HG03175 (cell line): ENCODE measurements around the gene CD300LD.
"Not testable (repeated sequence)": the region's sequence is repeated elsewhere in the genome, so short reads cannot be mapped to it uniquely, and the experiment has no call there.

Experiments
- ATAC-seq: cut with Tn5 transposase; IDR thresholded peaks from one replicate; pipeline ENCODE4 v1.9.1; 2021; ENCODE audit warnings: mild to moderate bottlenecking, moderate library complexity; ENCODE audit not compliant: unreplicated experiment

Gene CD300LD

DNA sequence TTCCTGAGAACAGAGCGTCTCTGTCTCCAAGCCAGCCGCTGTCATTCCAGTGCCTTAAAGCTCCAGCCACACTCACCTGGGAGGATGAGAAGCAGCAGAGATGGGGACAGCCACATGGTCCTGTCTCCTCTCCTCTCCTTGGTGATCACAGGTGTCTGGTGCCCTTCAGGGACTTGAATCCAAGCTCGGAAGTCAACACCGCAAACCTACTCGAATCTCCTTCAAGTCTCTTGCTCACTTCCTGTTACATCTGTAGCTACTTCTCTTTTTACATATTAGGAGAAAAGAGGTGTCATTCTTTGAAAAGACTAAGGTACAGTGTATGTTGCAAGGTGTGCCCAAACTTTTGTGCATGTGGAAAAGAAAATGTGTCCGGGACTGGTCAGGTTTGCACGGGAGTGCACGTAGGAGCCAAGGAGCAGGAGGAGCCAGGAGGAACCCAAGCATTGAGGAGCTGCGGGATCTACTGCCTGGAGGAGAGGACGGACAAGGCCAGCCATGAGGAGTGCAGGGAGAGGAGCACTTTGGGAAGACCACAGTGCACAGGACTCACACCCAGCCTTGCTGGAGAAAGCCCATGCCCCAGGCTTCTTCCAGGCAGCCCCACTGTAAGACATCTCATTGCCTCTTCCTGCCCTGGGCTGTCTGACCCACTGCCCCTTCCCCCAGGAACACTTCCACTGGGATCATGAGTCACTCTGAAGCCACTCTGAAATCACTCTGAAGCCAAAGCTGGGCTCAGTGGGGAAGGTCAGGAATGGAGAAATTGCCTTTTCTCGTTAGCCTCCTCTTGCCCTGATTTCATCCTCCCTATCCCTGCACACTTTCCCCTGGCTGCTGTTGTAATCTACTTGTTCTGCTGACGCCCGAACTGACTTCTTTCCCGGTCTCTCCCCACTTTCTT is at the start of gene CD300LD:
Gene CD300LD, minus strand, starts transcription at position 197 of the 904 bp plus-strand sequence. Its CDS starts 81 bp downstream, at position 116.
- ATAC-seq = no peak

GRCh38 chr17:74641224-74641957 is 49.3 kb upstream of the CD300LD start:
- ATAC-seq = no peak

DNA sequence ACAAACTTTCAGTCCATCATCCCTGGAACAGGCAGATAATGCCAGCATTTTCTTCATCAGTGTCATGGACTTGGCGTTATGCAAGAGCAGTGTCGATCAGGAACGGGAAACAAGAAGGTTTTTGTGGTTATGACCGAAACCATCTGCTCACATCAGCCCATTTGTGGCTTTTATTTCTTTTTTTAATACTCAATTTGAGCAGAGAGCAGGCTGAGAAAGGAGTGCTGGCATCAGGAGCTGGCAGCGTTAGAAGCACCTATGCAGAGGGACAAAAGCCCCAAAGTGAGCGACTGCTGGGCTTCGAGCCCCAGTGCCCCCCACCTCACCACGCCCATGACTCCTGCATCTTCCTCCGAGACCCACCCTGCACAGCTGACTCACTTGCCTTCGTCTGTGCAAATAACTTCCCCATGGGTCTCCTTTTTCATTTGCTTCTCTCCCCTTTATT is 47.6 kb upstream of the CD300LD start:
- no peak for ATAC-seq

DNA sequence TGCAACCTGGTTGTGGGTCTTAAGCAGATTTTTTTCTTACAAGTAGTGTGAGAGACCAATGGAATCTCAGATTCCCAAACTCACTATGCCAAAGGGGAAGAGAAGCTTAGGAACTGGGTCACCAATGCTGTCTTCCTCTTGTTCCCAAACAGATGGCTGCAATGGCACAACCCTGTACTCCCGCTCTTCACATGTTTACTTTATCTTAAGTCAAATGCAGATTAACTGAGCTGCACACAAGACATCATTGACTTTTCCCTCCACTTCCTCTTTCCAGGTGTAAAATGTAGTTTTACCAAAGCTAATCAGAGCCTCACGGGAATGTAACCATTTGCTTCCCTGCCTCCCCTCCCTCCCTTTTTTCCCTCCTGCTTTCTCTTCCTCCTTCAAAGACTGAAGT is 45.8 kb upstream of the CD300LD start:
- no peak for ATAC-seq

- ATAC-seq = no peak
Observed at GRCh38 chr17:74637265-74637664, 45.2 kb upstream of the CD300LD start.

DNA sequence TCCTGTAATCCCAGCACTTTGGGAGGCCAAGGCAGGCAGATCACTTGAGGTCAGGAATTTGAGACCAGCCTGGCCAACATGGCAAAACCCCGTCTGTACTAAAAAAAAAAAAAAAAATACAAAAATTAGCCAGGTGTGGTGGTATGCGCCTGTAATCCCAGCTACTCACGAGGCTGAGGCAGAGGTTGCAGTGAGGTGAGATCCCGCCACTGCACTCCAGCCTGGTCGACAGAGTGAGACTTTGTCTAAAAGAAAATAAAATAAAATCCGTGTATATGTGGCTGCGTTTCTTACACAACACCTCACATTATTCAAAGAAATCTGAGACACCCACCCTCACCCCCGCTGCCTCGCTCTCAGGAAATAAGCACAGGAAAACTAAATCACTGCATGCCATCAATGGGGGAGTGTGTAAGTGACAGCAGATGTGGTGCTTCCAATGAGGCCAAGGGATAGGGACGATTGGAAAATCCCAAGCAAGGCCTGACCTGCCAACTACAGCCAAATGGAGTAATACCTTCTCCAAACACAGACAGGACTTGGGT is 44.5 kb upstream of the CD300LD start:
- not testable (repeated sequence) for ATAC-seq

GRCh38 chr17:74635418-74635817 is 43.3 kb upstream of the CD300LD start:
- no peak for ATAC-seq

DNA sequence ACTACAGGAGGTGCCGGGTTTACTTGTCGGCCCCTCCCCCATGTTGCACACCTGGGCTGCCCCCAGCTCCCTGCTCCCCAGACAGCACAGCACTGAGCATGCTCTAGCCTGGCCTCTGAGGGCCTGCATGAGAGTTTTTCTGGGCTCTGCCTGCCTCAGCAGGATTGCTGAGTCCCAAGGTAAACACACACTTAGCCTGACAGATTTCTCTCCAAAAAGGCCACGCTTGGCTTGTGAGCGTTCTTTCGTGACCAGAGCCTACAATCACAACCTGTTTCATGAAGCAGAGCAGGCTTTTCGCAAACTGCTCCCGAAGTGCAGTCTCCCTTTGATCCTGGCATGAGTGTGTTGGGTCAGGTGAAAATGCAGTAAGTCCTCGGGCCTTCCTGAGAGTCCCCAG is 41.2 kb upstream of the CD300LD start:
- ATAC-seq = no peak

DNA sequence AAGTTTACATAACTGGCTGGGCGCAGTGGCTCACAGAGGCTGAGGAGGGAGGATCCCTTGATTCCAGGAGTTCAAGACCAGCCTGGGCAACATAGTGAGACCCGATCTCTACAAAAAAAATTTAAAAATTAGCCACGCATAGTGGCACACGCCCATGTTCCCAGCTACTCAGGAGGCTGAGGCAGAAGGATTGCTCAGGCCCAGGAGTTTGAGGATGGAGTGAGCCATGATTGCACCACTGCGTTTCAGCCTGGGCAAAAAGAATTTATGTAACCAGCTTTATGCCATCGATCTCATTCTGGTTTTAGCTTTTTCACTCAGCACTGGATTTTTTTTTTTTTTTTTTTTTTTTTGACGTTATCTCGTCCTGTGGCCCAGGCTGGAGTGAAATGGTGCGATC is 40.5 kb upstream of the CD300LD start:
- ATAC-seq = no peak

DNA sequence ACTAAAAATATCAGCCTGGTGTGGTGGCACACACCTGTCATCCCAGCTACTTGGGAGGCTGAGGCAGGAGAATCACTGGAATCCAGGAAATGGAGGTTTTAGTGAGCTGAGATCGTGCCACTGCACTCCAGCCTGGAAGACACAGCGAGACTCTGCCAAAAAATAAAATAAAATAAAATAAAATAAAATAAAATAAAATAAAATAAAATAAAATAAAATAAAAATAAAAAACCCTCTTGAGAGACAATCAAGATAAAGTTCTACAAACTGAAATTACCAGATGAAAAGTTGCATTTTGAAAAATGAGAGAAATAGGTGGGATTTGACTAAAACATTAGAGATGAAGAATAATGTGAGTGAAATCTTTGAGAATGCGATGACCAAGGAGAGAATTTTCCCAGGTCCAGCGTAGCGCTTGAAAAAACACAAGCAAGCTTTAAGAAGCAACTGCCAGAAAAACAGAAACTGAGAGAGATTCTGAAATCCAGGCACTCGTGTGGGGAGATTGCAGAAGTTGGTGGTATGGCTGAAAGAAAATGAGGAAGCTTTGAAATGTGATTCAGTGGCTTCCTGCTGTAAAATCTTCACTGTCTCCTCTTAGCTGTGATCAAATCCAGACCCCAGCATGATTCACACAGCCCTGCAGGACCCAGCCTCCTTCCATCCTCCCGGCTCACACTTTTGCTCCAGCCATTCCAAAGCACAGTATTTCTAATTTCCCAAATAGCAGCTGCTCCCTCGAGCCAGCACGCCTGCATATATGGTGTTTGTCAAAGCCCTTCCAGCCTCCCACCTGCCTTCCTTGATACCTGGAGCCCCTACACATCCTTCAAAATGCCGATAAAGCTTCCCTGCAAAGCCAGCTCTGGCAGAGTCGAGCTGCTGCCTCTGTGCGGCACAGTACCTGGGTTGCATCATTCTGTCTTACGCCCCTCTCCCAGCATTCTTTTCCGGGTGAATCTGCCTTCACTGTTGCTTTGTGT is 39.7 kb upstream of the CD300LD start:
- no peak for ATAC-seq

- ATAC-seq = not testable (repeated sequence)
Observed at GRCh38 chr17:74630251-74630650, 38.2 kb upstream of the CD300LD start.

GRCh38 chr17:74625661-74626060 is 33.6 kb upstream of the CD300LD start:
- ATAC-seq = no peak

- no peak for ATAC-seq
Observed at GRCh38 chr17:74624131-74624530, 32.0 kb upstream of the CD300LD start.

DNA sequence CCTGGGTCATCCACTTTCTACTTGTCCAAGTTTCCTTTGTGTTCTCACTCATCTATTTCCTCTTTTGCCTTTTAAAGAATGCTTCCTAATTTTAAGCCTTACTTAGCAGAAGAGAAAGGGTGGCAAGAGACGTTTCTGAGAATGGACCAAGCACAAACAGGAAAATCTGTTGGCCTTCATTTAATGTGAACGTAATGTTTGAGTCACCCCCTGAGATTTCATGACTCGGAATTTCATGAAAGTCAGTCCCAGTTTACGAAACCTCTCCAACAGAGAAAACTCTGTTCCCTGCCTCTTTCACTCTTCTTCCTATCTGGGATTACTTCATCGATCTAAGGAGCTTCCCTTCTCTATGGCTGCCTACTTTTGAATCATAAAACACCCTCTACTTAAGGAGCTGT is 31.6 kb upstream of the CD300LD start, which contains the start of gene CD300E:
Gene CD300E, minus strand, starts transcription at position 46 of the 401 bp plus-strand sequence. CDS start 117 bp downstream, outside the sequence.
- ATAC-seq = no peak

DNA sequence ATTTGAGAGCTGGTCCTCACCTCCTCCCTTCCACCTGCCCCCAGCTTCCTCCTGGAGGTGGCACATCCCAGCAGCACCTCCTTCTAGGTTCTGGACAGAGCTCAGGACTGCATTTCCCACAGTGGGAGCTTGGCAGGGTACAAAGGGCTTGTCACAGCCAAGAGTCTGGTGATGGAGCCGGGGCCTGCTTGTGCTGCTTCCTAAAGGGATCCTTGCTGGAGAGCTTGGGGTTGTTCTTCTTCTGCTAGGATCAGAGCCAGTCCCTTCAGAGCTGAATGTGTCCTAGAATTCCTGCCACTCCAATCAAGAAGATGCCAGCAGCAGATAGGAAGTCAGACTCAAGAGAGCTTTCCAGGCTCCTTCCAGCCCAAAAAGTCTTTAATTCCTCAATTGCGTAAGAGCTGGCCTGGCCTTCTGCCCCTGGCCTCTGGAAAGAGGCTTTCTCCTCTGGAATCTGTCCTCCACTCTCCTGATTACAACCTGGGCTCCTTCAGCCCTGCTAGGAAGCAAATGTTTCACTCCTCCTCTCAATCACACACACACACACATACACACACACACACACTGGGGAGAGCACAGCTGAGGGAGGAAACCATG is 27.1 kb upstream of the CD300LD start:
- no peak for ATAC-seq

DNA sequence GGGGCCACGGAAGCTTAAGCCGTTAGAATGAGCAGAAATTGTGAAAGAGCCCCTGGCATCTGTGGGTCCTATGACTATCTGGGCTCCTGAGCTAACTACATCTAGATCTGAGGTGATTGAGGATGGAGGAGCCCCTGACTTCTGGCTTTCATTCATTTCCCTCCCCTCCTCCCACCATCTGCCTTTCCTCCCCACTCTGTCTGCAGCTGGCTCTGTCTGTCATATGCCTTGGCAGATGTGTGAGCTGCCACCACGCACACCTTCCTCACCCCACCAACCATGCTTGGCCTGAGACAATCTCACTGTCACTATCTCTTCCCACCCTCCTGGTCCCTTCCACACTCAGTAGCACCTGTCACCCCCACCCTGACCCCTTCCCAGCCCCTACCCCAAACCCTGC is 26.4 kb upstream of the CD300LD start:
- no peak for ATAC-seq

GRCh38 chr17:74616696-74617095 is 24.6 kb upstream of the CD300LD start:
- no peak for ATAC-seq

DNA sequence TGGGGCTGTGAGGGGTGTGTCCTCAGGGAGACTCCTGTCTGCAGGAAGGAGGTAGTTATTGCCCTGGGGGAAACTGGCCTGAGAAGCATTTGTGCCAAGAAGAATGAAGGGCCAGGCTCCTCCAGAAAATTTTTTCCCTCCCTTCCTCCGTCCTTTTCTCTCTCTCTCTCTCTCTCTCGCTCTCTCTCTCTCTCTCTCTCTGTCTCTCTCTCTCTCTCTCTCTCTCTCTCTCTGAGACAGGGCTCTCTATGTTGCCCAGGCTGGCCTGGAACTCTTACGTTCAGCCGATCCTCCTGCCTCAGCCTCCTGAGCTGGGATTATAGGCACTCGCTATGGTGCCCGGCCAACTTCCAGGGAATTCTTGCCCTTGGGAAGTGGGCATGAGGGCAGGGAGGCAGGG is 20.0 kb upstream of the CD300LD start:
- no peak for ATAC-seq

DNA sequence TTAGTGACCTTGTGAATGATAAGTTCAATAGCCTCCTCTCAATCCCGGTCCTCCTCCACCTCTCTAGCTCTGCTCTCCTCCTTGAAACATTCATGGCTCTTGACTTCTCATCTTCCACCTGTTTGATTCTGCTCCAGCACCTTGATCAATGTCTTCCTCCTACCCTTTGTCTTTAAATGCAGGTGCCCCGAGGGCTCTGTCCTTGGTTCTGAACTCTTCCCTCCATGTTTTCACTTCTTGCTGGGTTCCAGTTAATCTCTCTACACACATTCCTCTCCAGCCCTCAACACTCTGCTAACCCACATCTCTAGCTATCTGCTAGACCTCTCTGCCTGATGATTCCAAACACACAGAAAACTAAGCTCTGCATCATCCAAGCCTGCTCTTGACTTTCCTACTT is 18.0 kb upstream of the CD300LD start:
- no peak for ATAC-seq

DNA sequence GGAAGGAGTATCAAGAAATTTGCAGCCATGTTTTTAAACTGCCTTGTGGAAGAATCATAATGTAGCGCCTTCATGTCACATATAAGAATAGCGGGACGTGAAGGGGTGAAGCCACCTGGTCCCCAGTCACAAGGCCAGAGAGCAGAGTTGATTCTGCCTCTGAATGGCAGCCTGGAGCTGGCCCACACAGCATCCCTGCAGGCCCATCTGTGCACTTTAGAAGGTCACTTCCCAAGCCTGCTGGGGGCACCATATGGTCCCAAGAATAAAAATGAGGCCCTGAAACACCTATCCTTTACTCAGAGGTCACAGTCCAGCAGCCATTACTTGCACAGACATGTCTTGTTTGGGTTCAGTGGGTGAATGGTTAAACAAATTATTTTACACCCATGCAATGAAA is 16.4 kb upstream of the CD300LD start:
- no peak for ATAC-seq
